ENCODE measurements around the gene TEP1. TPM values are rescaled to one million over a fixed set of nuclear protein-coding genes. Genes with fewer than 3 reads are reported as not detected.

Gene TEP1
- total RNA-seq, 1 experiment from 2014 or later: 15.8 TPM

GRCh38 chr14:20436363-20436755 is 23.1 kb upstream of the TEP1 start:
- Histone ChIP-seq H3K14ac (ENCODE audit: insufficient read depth, low read length) (no peak overlapping the region), H3K27ac (ENCODE audit: insufficient read length, low read depth, low read length) (no peak overlapping the region), H2BK15ac (ENCODE audit: low read depth, low read length) (no peak overlapping the region), H3K18ac (ENCODE audit: insufficient read length, low read depth, low read length) (no peak overlapping the region), H3K9ac (ENCODE audit: extremely low read depth, insufficient read length, low read length) (no peak overlapping the region), H3K4ac (ENCODE audit: low read depth, low read length) (no peak overlapping the region), H3K56ac (ENCODE audit: insufficient read length, low read depth, low read length) (no peak overlapping the region), H3K79me2 (ENCODE audit: insufficient read depth, low read length) (no peaks in the 10 kb centered on the region; the same call in 1 of the 2 replicates), H3K9me3 (ENCODE audit: control insufficient read depth, low read depth, low read length) (no peaks in the 10 kb centered on the region), H3T11ph (ENCODE audit: low read length) (no peak overlapping the region), H4K20me1 (ENCODE audit: control insufficient read depth, insufficient read depth, insufficient read length) (no peaks in the 10 kb centered on the region), H4K8ac (replicated peaks; ENCODE audit: insufficient read length, low read depth, low read length) (no peak overlapping the region), H3K4me2 (ENCODE audit: insufficient read depth, insufficient read length, low read length) (no peak overlapping the region), H3K27me3 (ENCODE audit: insufficient read depth, low read length) (no peaks in the 10 kb centered on the region), H2BK5ac (ENCODE audit: insufficient read length, low read length) (no peak overlapping the region), H3K23ac (ENCODE audit: insufficient read length, low read depth, low read length) (no peak overlapping the region), H2BK120ac (ENCODE audit: low read depth, low read length, poor library complexity, severe bottlenecking) (no peak overlapping the region), H4K5ac (ENCODE audit: insufficient read length, low read depth, low read length) (no peak overlapping the region), H2BK12ac (ENCODE audit: insufficient read length, low read depth, low read length) (no peak overlapping the region), H2AK5ac (ENCODE audit: insufficient read length, low read length) (no peak overlapping the region), H2BK20ac (ENCODE audit: low read depth, low read length, poor library complexity, severe bottlenecking) (no peak overlapping the region), H3K79me1 (ENCODE audit: insufficient read depth, low read depth, low read length, poor library complexity, severe bottlenecking) (no peaks in the 10 kb centered on the region), H3K4me1 (ENCODE audit: insufficient read depth, low read length) (no peaks in the 10 kb centered on the region), H3K23me2 (ENCODE audit: insufficient read length, low read depth, low read length, poor library complexity, severe bottlenecking) (no peaks in the 10 kb centered on the region), H2AFZ (ENCODE audit: low read length) (no peak overlapping the region), H4K91ac (ENCODE audit: insufficient read length, low read depth, low read length) (no peak overlapping the region)
- H3K27ac Mint-ChIP-seq: no peak overlapping the region
- no peaks in the 10 kb centered on the region for H3K9me3 Mint-ChIP-seq
- 0 out of 2 replicates have a peak, but pooled peaks cover 1% of the 10 kb centered on the region for H3K27me3 Mint-ChIP-seq (ENCODE audit: low read depth)
- DNase-seq: no peak
- no peak overlapping the region for H3K4me3 Mint-ChIP-seq
- no CpG with 5 or more reads among the region's 4 CpGs for whole genome bisulfite sequencing (ENCODE audit: extremely low coverage, insufficient read length, low lambda C conversion rate)
- TF ChIP-seq CTCF (conservative IDR thresholded peaks at IDR 0.05): no peak
- peaks cover 25 to 29% of the 10 kb centered on the region in 2 experiments for H3K4me1 Mint-ChIP-seq
- no peaks in the 10 kb centered on the region for H3K36me3 Mint-ChIP-seq (ENCODE audit: insufficient read depth in 1 of 3, low read depth in 3 of 3)
